SU-DHL-6 (cell line): ENCODE measurements around the gene CIZ1.
"Not testable (repeated sequence)": the region's sequence is repeated elsewhere in the genome, so short reads cannot be mapped to it uniquely, and the experiment has no call there.

Experiments
- EZH2phosphoT487 ChIP-seq: fragments of 200-600 bp; sonication (generic), shearing (Covaris generic); conservative IDR thresholded peaks from 2 replicates; pipeline ENCODE4 v1.6.1; 2018; ENCODE audit warnings: mild to moderate bottlenecking, antibody characterized with exemption, low read length, moderate library complexity, mixed read lengths
- TF ChIP-seq, protein P1 (sequence below): fragments of 200-600 bp; sonication (generic); IDR thresholded peaks from one replicate; pipeline ENCODE4 v1.5.1; 2017; ENCODE audit warnings: antibody characterized with exemption, mild to moderate bottlenecking, low read length, moderate library complexity; ENCODE audit not compliant: insufficient read depth, poor library complexity, severe bottlenecking

DNA sequence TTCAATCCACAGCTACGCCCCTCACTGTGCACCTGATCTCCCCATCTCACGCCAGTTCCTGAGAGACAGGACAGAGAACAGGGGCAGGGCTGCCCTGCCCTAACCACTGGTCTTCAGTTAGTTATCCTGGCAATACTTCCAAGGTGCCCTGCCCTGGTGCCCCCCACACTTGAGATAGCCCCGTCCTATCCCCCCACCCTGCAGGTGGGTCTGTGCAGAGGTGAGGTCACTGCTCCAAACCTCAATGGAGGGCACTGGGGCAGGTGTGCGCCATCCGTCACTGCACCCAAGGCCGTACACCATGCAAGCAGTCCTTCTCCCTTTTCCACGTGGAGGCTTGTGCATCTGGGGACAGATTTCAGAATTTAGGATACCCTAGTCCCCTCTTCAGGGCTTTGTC, 60.7 kb downstream of the CIZ1 start:
- TF ChIP-seq, protein P1, sequence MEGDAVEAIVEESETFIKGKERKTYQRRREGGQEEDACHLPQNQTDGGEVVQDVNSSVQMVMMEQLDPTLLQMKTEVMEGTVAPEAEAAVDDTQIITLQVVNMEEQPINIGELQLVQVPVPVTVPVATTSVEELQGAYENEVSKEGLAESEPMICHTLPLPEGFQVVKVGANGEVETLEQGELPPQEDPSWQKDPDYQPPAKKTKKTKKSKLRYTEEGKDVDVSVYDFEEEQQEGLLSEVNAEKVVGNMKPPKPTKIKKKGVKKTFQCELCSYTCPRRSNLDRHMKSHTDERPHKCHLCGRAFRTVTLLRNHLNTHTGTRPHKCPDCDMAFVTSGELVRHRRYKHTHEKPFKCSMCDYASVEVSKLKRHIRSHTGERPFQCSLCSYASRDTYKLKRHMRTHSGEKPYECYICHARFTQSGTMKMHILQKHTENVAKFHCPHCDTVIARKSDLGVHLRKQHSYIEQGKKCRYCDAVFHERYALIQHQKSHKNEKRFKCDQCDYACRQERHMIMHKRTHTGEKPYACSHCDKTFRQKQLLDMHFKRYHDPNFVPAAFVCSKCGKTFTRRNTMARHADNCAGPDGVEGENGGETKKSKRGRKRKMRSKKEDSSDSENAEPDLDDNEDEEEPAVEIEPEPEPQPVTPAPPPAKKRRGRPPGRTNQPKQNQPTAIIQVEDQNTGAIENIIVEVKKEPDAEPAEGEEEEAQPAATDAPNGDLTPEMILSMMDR: not testable (repeated sequence)
- not testable (repeated sequence) for TF ChIP-seq EZH2phosphoT487
